Measurements from ENCODE around the gene FOXK2. TPM values are rescaled to one million over a fixed set of nuclear protein-coding genes. Genes with fewer than 3 reads are reported as not detected.

FOXK2 gene
- total RNA-seq, 1 donor from 2014 or later, result 95.7 TPM

DNA sequence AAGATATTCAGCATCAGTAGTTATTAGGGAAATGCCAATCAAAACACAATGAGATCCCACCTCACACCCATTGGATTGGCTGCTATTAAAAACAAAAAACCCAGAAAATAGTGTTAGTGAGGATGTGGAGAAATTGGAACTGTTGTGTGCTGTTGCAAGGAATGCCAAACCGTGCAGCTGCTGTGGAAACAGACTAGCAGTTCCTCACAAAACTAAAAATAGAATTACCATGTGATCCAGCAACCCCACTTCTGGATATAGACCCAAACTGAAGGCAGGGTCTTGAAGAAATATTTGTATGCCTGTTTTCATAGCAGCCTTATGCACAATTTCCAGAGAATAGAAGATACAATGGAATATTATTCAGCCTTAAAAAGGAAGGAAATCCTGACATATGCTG, 46.0 kb downstream of the FOXK2 start:
- Mint-ChIP-seq H3K27me3 (ENCODE audit: unreplicated experiment) (peaks cover 4% of the 10 kb centered on the region), H3K27ac (ENCODE audit: unreplicated experiment) (no peak overlapping the region), H3K4me1 (ENCODE audit: low read depth, unreplicated experiment) (peaks cover 7% of the 10 kb centered on the region), H3K4me3 (ENCODE audit: unreplicated experiment) (no peak overlapping the region), H3K9me3 (ENCODE audit: unreplicated experiment) (peaks cover 2% of the 10 kb centered on the region), H3K36me3 (ENCODE audit: unreplicated experiment) (no peaks in the 10 kb centered on the region)
- TF ChIP-seq, protein P1, sequence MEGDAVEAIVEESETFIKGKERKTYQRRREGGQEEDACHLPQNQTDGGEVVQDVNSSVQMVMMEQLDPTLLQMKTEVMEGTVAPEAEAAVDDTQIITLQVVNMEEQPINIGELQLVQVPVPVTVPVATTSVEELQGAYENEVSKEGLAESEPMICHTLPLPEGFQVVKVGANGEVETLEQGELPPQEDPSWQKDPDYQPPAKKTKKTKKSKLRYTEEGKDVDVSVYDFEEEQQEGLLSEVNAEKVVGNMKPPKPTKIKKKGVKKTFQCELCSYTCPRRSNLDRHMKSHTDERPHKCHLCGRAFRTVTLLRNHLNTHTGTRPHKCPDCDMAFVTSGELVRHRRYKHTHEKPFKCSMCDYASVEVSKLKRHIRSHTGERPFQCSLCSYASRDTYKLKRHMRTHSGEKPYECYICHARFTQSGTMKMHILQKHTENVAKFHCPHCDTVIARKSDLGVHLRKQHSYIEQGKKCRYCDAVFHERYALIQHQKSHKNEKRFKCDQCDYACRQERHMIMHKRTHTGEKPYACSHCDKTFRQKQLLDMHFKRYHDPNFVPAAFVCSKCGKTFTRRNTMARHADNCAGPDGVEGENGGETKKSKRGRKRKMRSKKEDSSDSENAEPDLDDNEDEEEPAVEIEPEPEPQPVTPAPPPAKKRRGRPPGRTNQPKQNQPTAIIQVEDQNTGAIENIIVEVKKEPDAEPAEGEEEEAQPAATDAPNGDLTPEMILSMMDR (IDR thresholded peaks at IDR 0.05; ENCODE audit: partially characterized antibody, unreplicated experiment), result no peak
- DNase-seq, result no peak

GRCh38 chr17:82566129-82566960, 46.8 kb downstream of the FOXK2 start:
- Mint-ChIP-seq H3K4me1 (ENCODE audit: low read depth, unreplicated experiment) (peaks cover 1% of the 10 kb centered on the region), H3K27me3 (ENCODE audit: unreplicated experiment) (peaks cover under 1% of the 10 kb centered on the region), H3K9me3 (ENCODE audit: unreplicated experiment) (peaks cover 2% of the 10 kb centered on the region), H3K4me3 (ENCODE audit: unreplicated experiment) (no peak overlapping the region), H3K27ac (ENCODE audit: unreplicated experiment) (peak overlapping the region; percentile 43), H3K36me3 (ENCODE audit: unreplicated experiment) (no peaks in the 10 kb centered on the region)
- no peak for DNase-seq
- TF ChIP-seq, protein P1 (IDR thresholded peaks at IDR 0.05; ENCODE audit: partially characterized antibody, unreplicated experiment), result no peak

DNA sequence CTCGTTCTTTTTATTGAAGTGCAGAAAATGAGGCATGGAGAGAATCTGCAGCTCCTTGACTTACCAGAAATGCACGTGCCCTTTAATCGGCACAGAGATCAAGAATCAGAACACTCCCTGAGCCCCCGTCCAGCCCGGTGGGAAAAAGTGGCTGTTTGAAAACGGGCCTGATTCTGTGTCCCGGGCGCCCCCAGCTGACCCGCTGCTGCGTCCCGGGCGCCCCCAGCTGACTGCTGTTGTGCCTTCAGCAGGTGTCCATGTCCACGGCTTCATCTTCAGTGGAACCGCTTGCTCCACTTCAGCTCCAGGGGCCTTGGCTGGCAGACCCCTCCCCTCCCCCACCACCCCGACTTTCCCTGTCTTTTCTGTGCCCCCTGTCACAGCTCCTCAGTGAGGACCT, 47.8 kb downstream of the FOXK2 start:
- H3K36me3 Mint-ChIP-seq (ENCODE audit: unreplicated experiment), result peaks cover 4% of the 10 kb centered on the region
- no peaks in the 10 kb centered on the region for H3K27me3 Mint-ChIP-seq (ENCODE audit: unreplicated experiment)
- H3K9me3 Mint-ChIP-seq (ENCODE audit: unreplicated experiment), result peaks cover 4% of the 10 kb centered on the region
- no peak for DNase-seq
- H3K4me1 Mint-ChIP-seq (ENCODE audit: low read depth, unreplicated experiment), result no peaks in the 10 kb centered on the region
- H3K4me3 Mint-ChIP-seq (ENCODE audit: unreplicated experiment), result no peak overlapping the region
- TF ChIP-seq, protein P1 (IDR thresholded peaks at IDR 0.05; ENCODE audit: partially characterized antibody, unreplicated experiment), result no peak
- H3K27ac Mint-ChIP-seq (ENCODE audit: unreplicated experiment), result no peak overlapping the region

- no peak overlapping the region for H3K4me3 Mint-ChIP-seq (ENCODE audit: unreplicated experiment)
- H3K9me3 Mint-ChIP-seq (ENCODE audit: unreplicated experiment), result peaks cover 4% of the 10 kb centered on the region
- H3K4me1 Mint-ChIP-seq (ENCODE audit: low read depth, unreplicated experiment), result no peaks in the 10 kb centered on the region
- H3K27ac Mint-ChIP-seq (ENCODE audit: unreplicated experiment), result no peak overlapping the region
- DNase-seq, result no peak
- no peaks in the 10 kb centered on the region for H3K27me3 Mint-ChIP-seq (ENCODE audit: unreplicated experiment)
- H3K36me3 Mint-ChIP-seq (ENCODE audit: unreplicated experiment), result peaks cover 4% of the 10 kb centered on the region
- TF ChIP-seq, protein P1 (IDR thresholded peaks at IDR 0.05; ENCODE audit: partially characterized antibody, unreplicated experiment), result no peak
These were observed 49.5 kb downstream of the FOXK2 start for GRCh38 chr17:82568997-82569393.

- H3K27ac Mint-ChIP-seq (ENCODE audit: unreplicated experiment), result no peak overlapping the region
- peaks cover 4% of the 10 kb centered on the region for H3K36me3 Mint-ChIP-seq (ENCODE audit: unreplicated experiment)
- no peaks in the 10 kb centered on the region for H3K27me3 Mint-ChIP-seq (ENCODE audit: unreplicated experiment)
- no peak for DNase-seq
- TF ChIP-seq, protein P1 (IDR thresholded peaks at IDR 0.05; ENCODE audit: partially characterized antibody, unreplicated experiment), result no peak
- no peaks in the 10 kb centered on the region for H3K4me1 Mint-ChIP-seq (ENCODE audit: low read depth, unreplicated experiment)
- H3K4me3 Mint-ChIP-seq (ENCODE audit: unreplicated experiment), result no peak overlapping the region
- peaks cover 4% of the 10 kb centered on the region for H3K9me3 Mint-ChIP-seq (ENCODE audit: unreplicated experiment)
These were observed 50.1 kb downstream of the FOXK2 start for GRCh38 chr17:82569621-82570020.
